ENCODE results near the gene TRIM44.

DNA sequence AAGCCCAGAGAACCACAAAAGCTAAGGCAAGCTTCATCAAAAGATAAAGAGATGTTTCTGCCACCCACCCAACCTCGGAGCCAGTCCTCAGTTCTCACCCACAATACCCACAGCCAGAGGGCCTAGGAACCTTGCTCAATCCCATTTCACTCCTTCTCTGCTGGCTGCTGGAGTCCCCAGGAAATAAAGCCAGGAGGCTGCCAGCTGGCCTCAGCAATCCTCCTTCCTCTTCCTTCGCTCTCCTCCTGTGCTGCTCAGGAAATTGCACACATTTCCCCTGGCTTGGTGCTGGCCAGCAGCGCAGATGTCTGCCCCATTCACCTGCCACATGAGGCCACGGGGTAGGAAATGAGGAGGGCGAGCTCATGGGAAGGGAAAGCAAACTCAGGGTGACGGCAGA, 189.5 kb downstream of the TRIM44 start:
- TF ChIP-seq POLR2A (IDR thresholded peaks at IDR 0.05; ENCODE audit: extremely low read depth, insufficient read length), result no peak
- TF ChIP-seq, protein P1, sequence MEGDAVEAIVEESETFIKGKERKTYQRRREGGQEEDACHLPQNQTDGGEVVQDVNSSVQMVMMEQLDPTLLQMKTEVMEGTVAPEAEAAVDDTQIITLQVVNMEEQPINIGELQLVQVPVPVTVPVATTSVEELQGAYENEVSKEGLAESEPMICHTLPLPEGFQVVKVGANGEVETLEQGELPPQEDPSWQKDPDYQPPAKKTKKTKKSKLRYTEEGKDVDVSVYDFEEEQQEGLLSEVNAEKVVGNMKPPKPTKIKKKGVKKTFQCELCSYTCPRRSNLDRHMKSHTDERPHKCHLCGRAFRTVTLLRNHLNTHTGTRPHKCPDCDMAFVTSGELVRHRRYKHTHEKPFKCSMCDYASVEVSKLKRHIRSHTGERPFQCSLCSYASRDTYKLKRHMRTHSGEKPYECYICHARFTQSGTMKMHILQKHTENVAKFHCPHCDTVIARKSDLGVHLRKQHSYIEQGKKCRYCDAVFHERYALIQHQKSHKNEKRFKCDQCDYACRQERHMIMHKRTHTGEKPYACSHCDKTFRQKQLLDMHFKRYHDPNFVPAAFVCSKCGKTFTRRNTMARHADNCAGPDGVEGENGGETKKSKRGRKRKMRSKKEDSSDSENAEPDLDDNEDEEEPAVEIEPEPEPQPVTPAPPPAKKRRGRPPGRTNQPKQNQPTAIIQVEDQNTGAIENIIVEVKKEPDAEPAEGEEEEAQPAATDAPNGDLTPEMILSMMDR (IDR thresholded peaks at IDR 0.05; ENCODE audit: low read depth, low read length), result no peak
- TF ChIP-seq MYC (IDR thresholded peaks at IDR 0.05; ENCODE audit: low read depth, low read length), result no peak
- TF ChIP-seq, protein P2, sequence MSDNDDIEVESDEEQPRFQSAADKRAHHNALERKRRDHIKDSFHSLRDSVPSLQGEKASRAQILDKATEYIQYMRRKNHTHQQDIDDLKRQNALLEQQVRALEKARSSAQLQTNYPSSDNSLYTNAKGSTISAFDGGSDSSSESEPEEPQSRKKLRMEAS (IDR thresholded peaks at IDR 0.05; ENCODE audit: low read depth, low read length), result no peak
